Upper lobe of left lung (tissue), 6 donors: ENCODE results near the gene PPP3R1. TPM values are rescaled to one million over a fixed set of nuclear protein-coding genes. Genes with fewer than 3 reads are reported as not detected.

ENCODE experiments used
- ATAC-seq, 2 donors: fragments of 200-7000 bp; cut with Tn5 transposase; one replicate each; pipeline ENCODE4 v1.9.1; 2022; ENCODE audit warnings: mild to moderate bottlenecking in 2 of 2, moderate library complexity in 2 of 2; ENCODE audit not compliant: low FRiP score in 2 of 2
- DNase-seq, 2 donors: peaks; one replicate each; pipeline ENCODE4 v3.0.0-alpha.2; 2019 to 2020
- H3K27ac ChIP-seq, 4 donors: fragments of 200-600 bp; sonication (generic); one replicate each; pipeline ENCODE4 v1.5.1; 2016 to 2019
- H3K27me3 ChIP-seq, 4 donors: fragments of 200-600 bp; sonication (generic); one replicate each; pipeline ENCODE4 v1.5.1; 2017 to 2019
- H3K36me3 ChIP-seq, 4 donors: fragments of 200-600 bp; sonication (generic); one replicate each; pipeline ENCODE4 v1.5.1; 2016 to 2019
- H3K4me1 ChIP-seq, 4 donors: fragments of 200-600 bp; sonication (generic); one replicate each; pipeline ENCODE4 v1.5.1; 2018 to 2019
- H3K4me3 ChIP-seq, 4 donors: fragments of 200-600 bp; sonication (generic); one replicate each; pipeline ENCODE4 v1.5.1; 2017 to 2019; ENCODE audit warnings: mild to moderate bottlenecking in 2 of 4, moderate library complexity in 1 of 4
- H3K9me3 ChIP-seq, 4 donors: fragments of 200-600 bp; sonication (generic); one replicate each; pipeline ENCODE4 v1.5.1; 2018 to 2019
- CTCF ChIP-seq, 6 experiments: fragments of 450-650 bp in 4 of 6; fragments of 200-600 bp in 2 of 6; sonication (generic) in 2 of 6; IDR thresholded peaks; one replicate each; pipeline ENCODE4 v1.5.1; 2016 to 2019; ENCODE audit warnings: antibody characterized with exemption in 6 of 6
- EP300 ChIP-seq, 4 donors: sonication (generic); formaldehyde crosslinking; IDR thresholded peaks; one replicate each; pipeline ENCODE4 v1.5.1; 2017; ENCODE audit warnings: antibody characterized with exemption in 4 of 4, control low read depth in 2 of 4
- POLR2A ChIP-seq, 4 donors: fragments of 450-650 bp; IDR thresholded peaks; one replicate each; pipeline ENCODE4 v1.5.1; 2016 to 2017; ENCODE audit warnings: antibody characterized with exemption in 4 of 4, mild to moderate bottlenecking in 2 of 4
- POLR2AphosphoS5 ChIP-seq, 2 donors: sonication (generic); formaldehyde crosslinking; IDR thresholded peaks; one replicate each; pipeline ENCODE4 v1.5.1; 2017; ENCODE audit warnings: antibody characterized with exemption in 2 of 2
- WGBS, 2 donors: methylation state at CpG; one replicate each; pipeline ENCODE4 v1.1.5; 2017 to 2018; 5-methylcytosine and 5-hydroxymethylcytosine counted together
- total RNA-seq, 6 donors: library from RNA; depleted of rRNA in 4 of 6; stranded (reverse); fragments of >200 nt in 4 of 6; gene quantifications; one replicate each; pipeline versions ENCODE4 v1.1.0 to v1.2.1, GENCODE V29; 2016 to 2021
- donor health status: DM: no; HTN: no; CAD: no; lungs with moderate emphysema.
- donor health status: DM: no; HTN: yes; CAD: no; lungs with severe emphysema.

Gene PPP3R1
- total RNA-seq, 6 donors from 2014 or later = 14.7 to 56.6 (median 45.4) TPM

DNA sequence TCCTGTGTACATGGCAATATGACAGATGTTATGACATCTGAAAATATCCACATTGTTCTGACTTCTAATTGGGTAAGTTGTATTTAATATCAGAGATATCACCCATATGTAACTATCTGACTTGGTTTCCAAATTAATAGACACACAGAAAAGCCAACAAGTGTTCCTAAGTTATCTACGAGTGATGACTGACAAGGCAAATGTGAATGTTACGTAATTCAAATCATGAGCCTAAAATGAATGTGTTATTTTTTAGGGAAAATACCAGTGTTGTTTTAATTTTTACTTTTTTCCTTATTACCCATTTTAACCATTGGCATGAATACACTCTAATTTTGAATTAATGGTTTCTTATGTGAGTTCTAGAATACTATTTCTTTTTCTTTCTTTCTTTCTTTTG is 110.5 kb downstream of the PPP3R1 start:
- Histone ChIP-seq H3K27ac (no peak overlapping the region), H3K27me3 (no peaks in the 10 kb centered on the region), H3K9me3 (no peaks in the 10 kb centered on the region), H3K4me1 (no peaks in the 10 kb centered on the region), H3K4me3 (no peak overlapping the region), H3K36me3 (peaks cover 0 to 33% (median 7%) of the 10 kb centered on the region in 4 donors)
- WGBS, 2 donors = 94 to 95% methylated on average over 2 of the region's 2 CpGs
- ATAC-seq (no peak), DNase-seq (no peak)
- TF ChIP-seq POLR2AphosphoS5 (IDR thresholded peaks at IDR 0.05) = no peak
- TF ChIP-seq EP300 (IDR thresholded peaks at IDR 0.05) = no peak
- no peak for TF ChIP-seq POLR2A (IDR thresholded peaks at IDR 0.05)
- no peak for TF ChIP-seq CTCF (IDR thresholded peaks at IDR 0.05)

DNA sequence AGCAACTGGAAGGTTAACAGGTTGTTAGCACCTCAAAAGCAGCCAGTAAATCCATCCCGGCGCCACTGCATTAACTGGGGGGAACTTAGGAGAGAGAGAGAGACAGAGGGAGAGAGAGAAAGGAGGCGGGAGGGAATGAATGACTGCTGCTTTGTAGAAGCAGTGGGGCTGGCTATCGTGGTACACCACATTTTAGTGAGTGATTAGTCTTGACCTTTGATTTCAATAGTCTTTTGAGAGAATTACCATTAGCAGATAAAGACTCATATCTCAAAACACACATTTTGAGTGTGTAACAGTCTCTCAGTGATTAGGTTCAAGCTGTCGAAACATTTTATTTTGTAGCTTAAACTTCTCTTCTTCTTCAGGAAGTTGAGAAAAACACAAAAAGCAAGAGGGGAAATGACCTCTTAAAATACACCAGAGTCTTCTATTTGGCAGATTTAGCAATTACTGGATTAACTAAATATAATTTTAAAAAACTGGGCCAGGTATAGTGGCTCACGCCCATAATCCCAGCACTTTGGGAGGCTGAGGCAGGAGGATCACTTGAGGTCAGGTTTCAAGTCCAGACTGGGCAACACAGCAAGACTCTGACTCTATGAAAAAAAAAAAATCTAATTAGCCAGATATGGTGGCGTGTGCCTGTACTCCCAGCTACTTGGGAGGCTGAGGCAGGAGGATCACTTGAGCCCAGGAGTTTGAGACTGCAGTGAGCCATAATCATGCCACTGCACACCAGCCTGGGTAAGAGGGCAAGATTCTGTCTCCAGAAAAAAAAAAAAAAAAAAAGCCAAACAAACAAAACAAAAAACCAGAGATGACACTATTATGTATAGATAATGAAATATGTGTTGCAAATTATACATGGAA is 116.6 kb downstream of the PPP3R1 start:
- no peak for TF ChIP-seq EP300 (IDR thresholded peaks at IDR 0.05)
- no peak for TF ChIP-seq POLR2A (IDR thresholded peaks at IDR 0.05)
- TF ChIP-seq POLR2AphosphoS5 (IDR thresholded peaks at IDR 0.05) = no peak
- no peak for TF ChIP-seq CTCF (IDR thresholded peaks at IDR 0.05)
- ATAC-seq (no peak), DNase-seq (no peak)
- Histone ChIP-seq H3K9me3 (no peaks in the 10 kb centered on the region), H3K4me1 (no peaks in the 10 kb centered on the region), H3K36me3 (peaks cover 0 to 63% (median 10%) of the 10 kb centered on the region in 4 donors), H3K27me3 (no peaks in the 10 kb centered on the region), H3K4me3 (no peak overlapping the region), H3K27ac (no peak overlapping the region)
- 64 to 73% methylated on average over 7 of the region's 7 CpGs for WGBS, 2 donors

DNA sequence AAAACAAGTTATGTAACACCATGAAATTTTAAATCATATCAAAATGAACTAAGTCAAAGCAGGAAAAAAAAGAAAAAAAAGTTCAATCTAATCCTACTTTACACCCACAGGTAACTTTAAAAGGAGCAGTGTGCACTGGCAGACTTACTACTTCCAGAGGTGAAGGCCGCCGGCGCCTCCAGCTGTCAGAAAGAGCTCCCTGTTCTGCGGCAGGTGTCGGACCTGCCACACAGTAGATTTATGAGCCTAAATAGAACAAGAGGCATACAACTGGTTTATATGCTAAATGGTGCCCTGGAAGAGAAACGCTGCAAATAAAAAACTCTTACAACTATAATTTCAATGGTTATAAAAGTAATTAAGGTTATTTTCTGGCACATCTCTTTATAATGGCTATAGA is 117.8 kb downstream of the PPP3R1 start:
- Histone ChIP-seq H3K27ac (no peak overlapping the region), H3K4me1 (no peaks in the 10 kb centered on the region), H3K4me3 (no peak overlapping the region), H3K36me3 (peaks cover 0 to 63% (median 10%) of the 10 kb centered on the region in 4 donors), H3K9me3 (no peaks in the 10 kb centered on the region), H3K27me3 (no peaks in the 10 kb centered on the region)
- 91 to 93% methylated on average over 6 of the region's 6 CpGs for WGBS, 2 donors
- DNase-seq = no peak
- ATAC-seq = no peak
- no peak for TF ChIP-seq CTCF (IDR thresholded peaks at IDR 0.05)
- TF ChIP-seq POLR2A (IDR thresholded peaks at IDR 0.05) = no peak
- no peak for TF ChIP-seq EP300 (IDR thresholded peaks at IDR 0.05)
- TF ChIP-seq POLR2AphosphoS5 (IDR thresholded peaks at IDR 0.05) = no peak

DNA sequence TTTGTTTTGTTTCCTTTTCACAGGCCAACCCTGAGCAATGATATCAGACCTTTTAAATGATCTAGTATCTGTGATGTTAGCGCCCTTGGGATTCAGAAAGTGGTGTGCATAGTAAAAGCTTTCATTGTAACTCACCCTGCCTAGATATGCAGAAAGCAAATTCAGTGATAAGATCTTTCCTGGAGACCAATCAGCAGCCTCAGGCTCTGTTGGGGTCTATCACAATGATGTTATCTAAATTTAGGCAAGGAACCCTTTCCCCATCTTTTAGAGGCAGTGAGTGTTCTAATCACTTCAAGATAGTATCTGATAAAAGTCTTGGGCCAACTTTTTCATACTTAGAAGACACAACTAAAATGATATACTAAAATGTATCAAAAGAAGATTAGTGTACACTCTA is 118.2 kb downstream of the PPP3R1 start:
- 91 to 100% methylated on average over 1 of the region's 1 CpG for WGBS, 2 donors
- no peaks in the 10 kb centered on the region for H3K4me1 ChIP-seq
- TF ChIP-seq POLR2A (IDR thresholded peaks at IDR 0.05) (no peak), EP300 (IDR thresholded peaks at IDR 0.05) (no peak)
- H3K36me3 ChIP-seq = peaks cover 0 to 60% (median 9%) of the 10 kb centered on the region in 4 donors
- H3K27me3 ChIP-seq = no peaks in the 10 kb centered on the region
- no peak overlapping the region for H3K4me3 ChIP-seq
- H3K27ac ChIP-seq = no peak overlapping the region
- no peaks in the 10 kb centered on the region for H3K9me3 ChIP-seq
- ATAC-seq = no peak
- DNase-seq = no peak

Other genes with a start within 250 kb of the PPP3R1 start
- 10 to 100 TPM in 4 of 6 donors, 1 to 10 TPM in 2; 3.3 to 59.5 (median 22.0) TPM for gene C1D, start 189.5 kb downstream of the PPP3R1 start, total RNA-seq
- 10 to 100 TPM in 4 of 6 donors, 1 to 10 TPM in 2; 7.2 to 28.1 (median 13.6) TPM for gene PNO1, start 94.6 kb downstream of the PPP3R1 start, total RNA-seq
- gene CNRIP1, start 67.4 kb upstream of the PPP3R1 start, total RNA-seq = 10 to 100 TPM in 4 of 6 donors, 1 to 10 TPM in 2; 6.3 to 26.4 (median 10.8) TPM
- gene PLEK, start 112.8 kb upstream of the PPP3R1 start, total RNA-seq = 10 to 100 TPM; 12.4 to 45.6 (median 17.0) TPM
- gene FBXO48, start 214.8 kb upstream of the PPP3R1 start, total RNA-seq = 1 to 10 TPM in 5 of 6 donors, under 1 TPM in 1; 0.46 to 3.1 (median 1.5) TPM
- gene APLF, start 215.1 kb upstream of the PPP3R1 start, total RNA-seq = 1 to 10 TPM; 3.7 to 5.5 (median 4.7) TPM